Astrocyte (in vitro differentiated cells and primary cell): Measurements from ENCODE around the gene DENND2A.
A peak's percentile ranks its signal among the peaks of the same experiment; 100 is the strongest.

ENCODE experiments used
- EZH2 ChIP-seq: IDR thresholded peaks from 2 replicates; pipeline ENCODE4 v1.6.1; 2012; ENCODE audit warnings: mild to moderate bottlenecking, low read length, inconsistent platforms; ENCODE audit not compliant: insufficient read depth
- TF ChIP-seq, protein P1 (sequence below): IDR thresholded peaks from 2 replicates; pipeline ENCODE4 v1.5.1; 2011; ENCODE audit warnings: low read depth, mild to moderate bottlenecking, inconsistent platforms, low read length, moderate library complexity; ENCODE audit not compliant: insufficient read depth

DNA sequence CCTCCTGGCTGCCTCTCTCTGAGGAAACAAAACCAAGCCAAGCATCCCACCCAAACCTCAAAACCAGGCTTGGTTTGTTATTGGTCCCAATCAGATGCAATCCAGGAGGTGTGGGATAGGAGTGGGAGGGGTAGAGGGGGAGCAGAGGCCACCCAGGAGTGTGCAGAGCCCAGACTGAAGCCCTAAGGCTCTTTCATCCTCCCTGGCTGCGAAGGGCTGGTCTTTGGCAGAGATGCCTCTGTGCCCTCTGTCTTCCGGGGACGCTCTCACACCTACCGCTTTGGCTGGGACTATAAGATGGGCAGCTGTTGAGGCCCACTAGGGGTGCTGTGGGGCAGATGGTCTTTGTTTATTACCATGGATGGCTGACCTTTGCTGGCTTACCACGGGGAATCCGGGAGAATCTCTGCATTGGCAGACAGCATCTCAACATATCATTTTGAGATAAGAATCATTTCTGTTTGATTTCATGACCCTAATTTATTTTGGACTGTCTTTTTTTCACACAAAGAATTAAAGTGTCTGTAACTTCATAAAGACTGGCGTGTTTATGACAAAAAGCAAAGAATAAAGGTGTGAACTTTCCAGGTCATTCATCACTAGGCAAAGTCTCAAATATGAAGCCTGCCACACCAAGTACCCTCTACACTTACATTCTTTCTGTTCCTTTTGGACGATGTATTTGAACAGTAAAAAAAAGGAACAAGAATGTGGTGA lies 6.5 kb upstream of the DENND2A start:
- TF ChIP-seq, protein P1, sequence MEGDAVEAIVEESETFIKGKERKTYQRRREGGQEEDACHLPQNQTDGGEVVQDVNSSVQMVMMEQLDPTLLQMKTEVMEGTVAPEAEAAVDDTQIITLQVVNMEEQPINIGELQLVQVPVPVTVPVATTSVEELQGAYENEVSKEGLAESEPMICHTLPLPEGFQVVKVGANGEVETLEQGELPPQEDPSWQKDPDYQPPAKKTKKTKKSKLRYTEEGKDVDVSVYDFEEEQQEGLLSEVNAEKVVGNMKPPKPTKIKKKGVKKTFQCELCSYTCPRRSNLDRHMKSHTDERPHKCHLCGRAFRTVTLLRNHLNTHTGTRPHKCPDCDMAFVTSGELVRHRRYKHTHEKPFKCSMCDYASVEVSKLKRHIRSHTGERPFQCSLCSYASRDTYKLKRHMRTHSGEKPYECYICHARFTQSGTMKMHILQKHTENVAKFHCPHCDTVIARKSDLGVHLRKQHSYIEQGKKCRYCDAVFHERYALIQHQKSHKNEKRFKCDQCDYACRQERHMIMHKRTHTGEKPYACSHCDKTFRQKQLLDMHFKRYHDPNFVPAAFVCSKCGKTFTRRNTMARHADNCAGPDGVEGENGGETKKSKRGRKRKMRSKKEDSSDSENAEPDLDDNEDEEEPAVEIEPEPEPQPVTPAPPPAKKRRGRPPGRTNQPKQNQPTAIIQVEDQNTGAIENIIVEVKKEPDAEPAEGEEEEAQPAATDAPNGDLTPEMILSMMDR, result peak; percentile 64
- no peak for TF ChIP-seq EZH2
